Psoas muscle (tissue), 8 donors: ENCODE measurements around the gene CEMIP. TPM values are rescaled to one million over a fixed set of nuclear protein-coding genes. Genes with fewer than 3 reads are reported as not detected.

Experiments
- ATAC-seq, 4 donors: fragments of 200-7000 bp; cut with Tn5 transposase; one replicate each; pipeline ENCODE4 v1.9.1; 2020; ENCODE audit warnings: moderate library complexity in 3 of 4, mild to moderate bottlenecking in 2 of 4
- DNase-seq, 2 donors: peaks; one replicate each; pipeline ENCODE4 v3.0.0-alpha.2; 2020
- H3K27ac ChIP-seq: fragments of 200-600 bp; one replicate; pipeline ENCODE4 v1.8.0; 2022
- H3K27me3 ChIP-seq, 3 donors: fragments of 200-600 bp in 1 of 3; one replicate each; pipeline versions ENCODE4 v1.6.1 to v1.8.0; 2013 to 2022; ENCODE audit warnings: low read length in 2 of 3, mild to moderate bottlenecking in 2 of 3, moderate library complexity in 1 of 3; ENCODE audit not compliant: insufficient read depth in 3 of 3
- H3K36me3 ChIP-seq, 2 donors: fragments of 200-600 bp in 1 of 2; one replicate each; pipeline versions ENCODE4 v1.6.1 to v1.8.0; 2013 to 2022; ENCODE audit warnings: low read depth in 1 of 2, mild to moderate bottlenecking in 1 of 2, moderate library complexity in 1 of 2; ENCODE audit not compliant: insufficient read depth in 1 of 2
- H3K4me1 ChIP-seq: fragments of 200-600 bp; one replicate; pipeline ENCODE4 v1.8.0; 2022
- H3K4me3 ChIP-seq: fragments of 200-600 bp; one replicate; pipeline ENCODE4 v1.8.0; 2022; ENCODE audit warnings: mild to moderate bottlenecking
- H3K9me3 ChIP-seq: fragments of 200-600 bp; one replicate; pipeline ENCODE4 v1.8.0; 2022
- CTCF ChIP-seq: fragments of 200-600 bp; IDR thresholded peaks from one replicate; pipeline ENCODE4 v1.8.0; 2022; ENCODE audit warnings: antibody characterized with exemption
- WGBS, 3 donors: extraction: QIAGEN DNeasy Blood & Tissue Kit; methylation state at CpG; one replicate each; pipeline versions ENCODE4 v1.1.6 to v1.1.7; 2013; 5-methylcytosine and 5-hydroxymethylcytosine counted together
- intact Hi-C, 2 donors: fragments of 100-400 bp; cut with DNase I; formaldehyde crosslinking; loops; one replicate each; pipeline versions ENCODE4 v1.11.0 to v1.14.2; 2022
- polyA plus RNA-seq, 3 donors: library from polyadenylated mRNA; stranded (reverse); fragments of 200-250 nt; gene quantifications; one replicate each; pipeline ENCODE4 v1.2.3, GENCODE V29; 2013
- total RNA-seq, 4 donors: library from RNA; stranded (reverse); fragmentation: NEBNext Ultra II Directional in 2 of 4; extraction: Animal tissue kit (Norgen Biotek cat#: 25700) in 2 of 4; gene quantifications; one replicate each; pipeline versions ENCODE4 v1.2.1 to v1.2.4, GENCODE V29; 2021 to 2023
- donor health status: healthy with polysubstance abuse.
- donor health status: DM: no; HTN: no; CAD: no; lungs with moderate emphysema.
- donor health status: Bipolar disorder and iron deficiency.
- donor health status: healthy.
- donor health status: DM: yes; HTN: yes; CAD: no.
- donor health status: DM: no; HTN: no; CAD: no.
- donor health status: DM: no; HTN: no; CAD: no.
- donor health status: DM: yes; HTN: yes; CAD: no.

CEMIP gene
- total and polyA plus RNA-seq, 7 donors = under 0.01 to 0.96 (median 0.04) TPM

- H3K36me3 ChIP-seq = no peaks in the 10 kb centered on the region
- H3K4me3 ChIP-seq = no peak overlapping the region
- no peaks in the 10 kb centered on the region for H3K4me1 ChIP-seq
- 80 to 90% (median 86%) methylated on average over 1 of the region's 1 CpG for WGBS, 3 donors
- ATAC-seq (no peak), DNase-seq (no peak)
- H3K9me3 ChIP-seq = no peaks in the 10 kb centered on the region
- H3K27me3 ChIP-seq = peaks cover 0 to 3% (median 3%) of the 10 kb centered on the region in 3 donors
- intact Hi-C loops = no loop called here
- H3K27ac ChIP-seq = no peak overlapping the region
- no peak for TF ChIP-seq CTCF
These were observed 11.0 kb upstream of the CEMIP start for GRCh38 chr15:80768158-80768557.

GRCh38 chr15:80769153-80769828 lies 9.9 kb upstream of the CEMIP start:
- ATAC-seq (no peak), DNase-seq (no peak)
- Histone ChIP-seq H3K4me3 (no peak overlapping the region), H3K4me1 (no peaks in the 10 kb centered on the region), H3K27ac (no peak overlapping the region), H3K9me3 (no peaks in the 10 kb centered on the region), H3K36me3 (no peaks in the 10 kb centered on the region), H3K27me3 (peaks cover 0 to 3% (median 3%) of the 10 kb centered on the region in 3 donors)
- no peak for TF ChIP-seq CTCF
- 81 to 85% (median 83%) methylated on average over 7 of the region's 7 CpGs for WGBS, 3 donors
- intact Hi-C loops = no loop called here

DNA sequence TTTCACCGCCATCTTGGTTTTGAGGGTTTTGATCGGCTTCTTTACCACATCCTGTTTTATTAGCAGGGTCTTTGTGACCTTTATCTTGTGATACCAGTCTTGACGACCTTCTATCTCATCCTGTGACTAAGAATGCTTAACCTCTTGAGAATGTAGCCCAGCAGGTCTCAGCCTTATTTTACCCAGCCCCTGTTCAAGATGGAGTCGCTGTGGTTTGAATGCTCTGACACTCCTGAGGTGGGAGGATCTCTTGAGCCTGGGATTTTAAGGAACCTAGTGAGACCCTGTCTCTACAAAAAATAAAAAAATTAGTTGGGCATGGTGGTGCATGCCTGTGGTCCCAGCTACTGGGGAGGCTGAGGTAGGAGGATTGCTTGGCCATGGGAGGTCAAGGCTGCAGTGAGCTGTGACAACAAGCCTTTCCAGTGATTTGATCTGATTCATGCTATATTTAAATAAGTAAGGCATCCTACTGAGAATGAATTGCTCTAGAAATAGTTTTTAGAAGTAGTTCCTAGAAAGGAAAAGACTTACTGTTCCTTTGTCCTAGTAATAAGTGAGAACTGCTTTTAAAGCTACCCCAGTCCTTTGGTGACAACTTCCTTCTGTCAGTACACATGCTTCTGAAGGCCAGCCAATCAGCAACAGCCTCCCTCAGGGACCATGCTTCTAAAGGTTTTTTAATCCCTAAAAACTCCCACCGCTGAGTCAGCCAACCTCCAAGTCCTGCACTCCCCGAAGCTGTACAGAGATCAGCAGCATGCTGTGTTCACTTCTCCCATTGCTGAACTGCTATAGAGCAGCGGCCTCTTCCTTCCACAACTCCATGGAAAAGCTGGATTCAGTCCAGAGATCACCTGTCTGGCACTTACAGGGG lies 9.1 kb upstream of the CEMIP start:
- no peak for ATAC-seq
- intact Hi-C loops = no loop called here

DNA sequence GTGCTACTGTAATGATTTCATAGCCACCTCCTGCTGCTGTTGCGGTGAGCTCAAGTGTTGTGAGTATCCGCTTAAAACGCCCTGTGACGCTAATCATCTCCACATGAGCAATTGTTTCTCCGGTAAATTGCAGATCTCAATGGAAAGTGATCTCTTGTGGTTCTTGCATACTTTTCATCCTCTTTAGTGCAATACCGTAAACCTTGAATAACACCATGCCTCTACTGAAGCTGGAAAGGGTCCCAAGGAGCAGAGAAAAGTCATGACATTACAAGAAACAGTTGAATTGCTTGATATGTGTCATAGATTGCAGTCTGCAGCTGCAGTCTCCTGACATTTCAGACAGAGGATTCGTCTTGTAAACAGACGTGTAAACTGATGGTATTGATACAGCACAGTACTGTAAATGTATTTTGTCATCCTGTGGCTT lies 6.0 kb upstream of the CEMIP start:
- no peak overlapping the region for H3K4me3 ChIP-seq
- H3K9me3 ChIP-seq = no peaks in the 10 kb centered on the region
- no peak for TF ChIP-seq CTCF
- no peak overlapping the region for H3K27ac ChIP-seq
- 59 to 64% (median 61%) methylated on average over 8 of the region's 8 CpGs for WGBS, 3 donors
- intact Hi-C loops = no loop called here
- peaks cover 4% of the 10 kb centered on the region for H3K4me1 ChIP-seq
- no peak for DNase-seq
- H3K36me3 ChIP-seq = no peaks in the 10 kb centered on the region
- ATAC-seq = no peak
- peaks cover 2 to 3% (median 3%) of the 10 kb centered on the region in 3 donors for H3K27me3 ChIP-seq

More for the DNA sequence above, 9.1 kb upstream of the CEMIP start:
- WGBS, 3 donors = 71 to 78% (median 77%) methylated on average over 7 of the region's 7 CpGs
- no peaks in the 10 kb centered on the region for H3K9me3 ChIP-seq
- no peak for DNase-seq
- TF ChIP-seq CTCF = no peak
- peaks cover 0 to 3% (median 3%) of the 10 kb centered on the region in 3 donors for H3K27me3 ChIP-seq
- H3K4me1 ChIP-seq = no peaks in the 10 kb centered on the region
- H3K4me3 ChIP-seq = no peak overlapping the region
- no peak overlapping the region for H3K27ac ChIP-seq
- H3K36me3 ChIP-seq = no peaks in the 10 kb centered on the region
